ENCODE measurements around the gene PABPC3.

DNA sequence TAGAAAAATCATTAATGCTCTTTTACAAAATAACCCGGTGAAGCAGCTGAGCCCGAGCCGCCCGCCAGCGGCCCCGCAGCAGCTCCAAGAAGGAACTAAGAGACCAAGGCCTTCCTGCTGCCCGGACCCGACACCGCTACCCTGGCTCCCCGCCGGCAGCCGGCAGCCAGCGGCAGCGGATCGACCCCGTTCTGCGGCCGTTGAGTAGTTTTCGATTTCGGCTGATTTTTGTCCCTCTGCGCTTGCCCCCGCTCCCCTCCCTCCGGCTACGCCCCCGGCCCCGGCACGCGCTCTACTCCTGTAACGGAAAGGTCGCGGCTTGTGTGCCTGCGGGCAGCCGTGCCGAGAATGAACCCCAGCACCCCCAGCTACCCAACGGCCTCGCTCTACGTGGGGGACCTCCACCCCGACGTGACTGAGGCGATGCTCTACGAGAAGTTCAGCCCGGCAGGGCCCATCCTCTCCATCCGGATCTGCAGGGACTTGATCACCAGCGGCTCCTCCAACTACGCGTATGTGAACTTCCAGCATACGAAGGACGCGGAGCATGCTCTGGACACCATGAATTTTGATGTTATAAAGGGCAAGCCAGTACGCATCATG, at the start of gene PABPC3:
- TF ChIP-seq, protein P1, sequence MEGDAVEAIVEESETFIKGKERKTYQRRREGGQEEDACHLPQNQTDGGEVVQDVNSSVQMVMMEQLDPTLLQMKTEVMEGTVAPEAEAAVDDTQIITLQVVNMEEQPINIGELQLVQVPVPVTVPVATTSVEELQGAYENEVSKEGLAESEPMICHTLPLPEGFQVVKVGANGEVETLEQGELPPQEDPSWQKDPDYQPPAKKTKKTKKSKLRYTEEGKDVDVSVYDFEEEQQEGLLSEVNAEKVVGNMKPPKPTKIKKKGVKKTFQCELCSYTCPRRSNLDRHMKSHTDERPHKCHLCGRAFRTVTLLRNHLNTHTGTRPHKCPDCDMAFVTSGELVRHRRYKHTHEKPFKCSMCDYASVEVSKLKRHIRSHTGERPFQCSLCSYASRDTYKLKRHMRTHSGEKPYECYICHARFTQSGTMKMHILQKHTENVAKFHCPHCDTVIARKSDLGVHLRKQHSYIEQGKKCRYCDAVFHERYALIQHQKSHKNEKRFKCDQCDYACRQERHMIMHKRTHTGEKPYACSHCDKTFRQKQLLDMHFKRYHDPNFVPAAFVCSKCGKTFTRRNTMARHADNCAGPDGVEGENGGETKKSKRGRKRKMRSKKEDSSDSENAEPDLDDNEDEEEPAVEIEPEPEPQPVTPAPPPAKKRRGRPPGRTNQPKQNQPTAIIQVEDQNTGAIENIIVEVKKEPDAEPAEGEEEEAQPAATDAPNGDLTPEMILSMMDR (conservative IDR thresholded peaks at IDR 0.05 in 1 of 2, IDR thresholded peaks at IDR 0.05 in 1 of 2; ENCODE audit: low read depth in 1 of 2, low read length in 2 of 2) = no peak
- no peak for TF ChIP-seq EZH2 (IDR thresholded peaks at IDR 0.05; ENCODE audit: low read length, missing control alignments)

Data from fibroblast of lung (primary cell).